NCI-H146 (cell line): ENCODE data around the gene VPS13C.
A peak's percentile ranks its signal among the peaks of the same experiment; 100 is the strongest.

Source experiments
- DNase-seq: peaks from one replicate; lab custom pipeline; 2025; lab: John Stamatoyannopoulos, UW

VPS13C gene

GRCh38 chr15:62060113-62060895 lies at the start of gene VPS13C:
TSS of gene VPS13C (minus strand) at chr15:62060447. CDS start at chr15:62060374, 73 bp downstream.
- DNase-seq = peak; percentile 90

- no peak for DNase-seq
Measured at GRCh38 chr15:62109437-62109836, 49.2 kb upstream of the VPS13C start.

- no peak for DNase-seq
Measured at GRCh38 chr15:62108411-62108810, 48.2 kb upstream of the VPS13C start.

GRCh38 chr15:62107571-62108121 lies 47.4 kb upstream of the VPS13C start:
- DNase-seq = no peak

GRCh38 chr15:62106096-62106495 lies 45.8 kb upstream of the VPS13C start:
- DNase-seq = no peak

GRCh38 chr15:62105266-62105665 lies 45.0 kb upstream of the VPS13C start:
- no peak for DNase-seq

- no peak for DNase-seq
Measured at GRCh38 chr15:62104846-62105245, 44.6 kb upstream of the VPS13C start.

GRCh38 chr15:62104401-62104800 lies 44.2 kb upstream of the VPS13C start:
- DNase-seq = no peak

- DNase-seq = no peak
Measured at GRCh38 chr15:62103431-62103830, 43.2 kb upstream of the VPS13C start.

- DNase-seq = peak; percentile 80
Measured at GRCh38 chr15:62099094-62099601, 38.9 kb upstream of the VPS13C start.

GRCh38 chr15:62094388-62094787 lies 34.1 kb upstream of the VPS13C start:
- DNase-seq = no peak

GRCh38 chr15:62093809-62094208 lies 33.6 kb upstream of the VPS13C start:
- DNase-seq = no peak

- no peak for DNase-seq
Measured at GRCh38 chr15:62090988-62091387, 30.7 kb upstream of the VPS13C start.

- no peak for DNase-seq
Measured at GRCh38 chr15:62089616-62090015, 29.4 kb upstream of the VPS13C start.

- no peak for DNase-seq
Measured at GRCh38 chr15:62088353-62088693, 28.1 kb upstream of the VPS13C start.

- peak; percentile 71 for DNase-seq
Measured at GRCh38 chr15:62087671-62088352, 27.6 kb upstream of the VPS13C start.

- no peak for DNase-seq
Measured at GRCh38 chr15:62085740-62086139, 25.5 kb upstream of the VPS13C start.

GRCh38 chr15:62083194-62084154 lies 23.2 kb upstream of the VPS13C start:
- DNase-seq = peak; percentile 57

- no peak for DNase-seq
Measured at GRCh38 chr15:62079594-62079993, 19.3 kb upstream of the VPS13C start.

- DNase-seq = peak; percentile 33
Measured at GRCh38 chr15:62075595-62076277, 15.5 kb upstream of the VPS13C start.

- DNase-seq = peak; percentile 4
Measured at GRCh38 chr15:62071711-62072308, 11.6 kb upstream of the VPS13C start.
